Mesendoderm (in vitro differentiated cells): ENCODE measurements around the gene MAPK6.
"Not testable (repeated sequence)": the region's sequence is repeated elsewhere in the genome, so short reads cannot be mapped to it uniquely, and the experiment has no call there.

Experiments
- DNase-seq: peaks from one replicate; pipeline ENCODE4 v3.0.0; 2013
- H2AK5ac ChIP-seq: 2 replicates; pipeline ENCODE4 v1.6.1; 2013; ENCODE audit warnings: low read length, inconsistent platforms
- H2BK120ac ChIP-seq: 2 replicates; pipeline ENCODE4 v1.6.1; 2013; ENCODE audit warnings: low read depth, mild to moderate bottlenecking, low read length, moderate library complexity, mixed read lengths
- H2BK15ac ChIP-seq: replicated peaks from 2 replicates; pipeline ENCODE4 v1.6.1; 2013; ENCODE audit warnings: low read depth, mild to moderate bottlenecking, moderate library complexity
- H2BK5ac ChIP-seq: 2 replicates; pipeline ENCODE4 v1.6.1; 2013; ENCODE audit warnings: low read length, inconsistent platforms
- H3K18ac ChIP-seq: 2 replicates; pipeline ENCODE4 v1.6.1; 2013; ENCODE audit warnings: mild to moderate bottlenecking, low read length, mixed read lengths
- H3K23ac ChIP-seq: one replicate; pipeline ENCODE4 v1.6.1; 2013; ENCODE audit warnings: low read length
- H3K27ac ChIP-seq: 2 replicates; pipeline ENCODE4 v1.5.1; 2013; ENCODE audit warnings: low read depth, mild to moderate bottlenecking, inconsistent platforms, low read length, moderate library complexity
- H3K27me3 ChIP-seq: 2 replicates; pipeline ENCODE4 v1.6.1; 2013; ENCODE audit warnings: low read length, control low read depth, mild to moderate bottlenecking, inconsistent platforms; ENCODE audit not compliant: insufficient read depth, poor library complexity
- H3K36me3 ChIP-seq: 2 replicates; pipeline ENCODE4 v1.6.1; 2013; ENCODE audit warnings: low read length, inconsistent platforms; ENCODE audit not compliant: control insufficient read depth, insufficient read depth
- H3K4ac ChIP-seq: one replicate; pipeline ENCODE4 v1.6.1; 2013; ENCODE audit warnings: low read depth, mild to moderate bottlenecking, low read length, moderate library complexity
- H3K4me1 ChIP-seq: 2 replicates; pipeline ENCODE4 v1.6.1; 2013; ENCODE audit warnings: low read depth, low read length, inconsistent platforms; ENCODE audit not compliant: control insufficient read depth
- H3K4me2 ChIP-seq: 2 replicates; pipeline ENCODE4 v1.6.1; 2013; ENCODE audit warnings: low read length
- H3K4me3 ChIP-seq: 2 replicates; pipeline ENCODE4 v1.5.1; 2013; ENCODE audit warnings: mild to moderate bottlenecking, low read length
- H3K56ac ChIP-seq: one replicate; pipeline ENCODE4 v1.6.1; 2013; ENCODE audit warnings: low read length
- H3K79me1 ChIP-seq: 2 replicates; pipeline ENCODE4 v1.6.1; 2013; ENCODE audit warnings: low read length, inconsistent platforms
- H3K79me2 ChIP-seq: 2 replicates; pipeline ENCODE4 v1.6.1; 2013; ENCODE audit warnings: mild to moderate bottlenecking, low read length; ENCODE audit not compliant: control insufficient read depth, insufficient read depth
- H3K9ac ChIP-seq: 2 replicates; pipeline ENCODE4 v1.6.1; 2013; ENCODE audit warnings: low read length, inconsistent platforms
- H4K5ac ChIP-seq: one replicate; pipeline ENCODE4 v1.6.1; 2013; ENCODE audit warnings: low read length
- H4K8ac ChIP-seq: one replicate; pipeline ENCODE4 v1.6.1; 2013; ENCODE audit warnings: low read depth, mild to moderate bottlenecking, control low read depth, low read length, moderate library complexity
- WGBS: extraction: QIAGEN DNeasy Blood & Tissue Kit; methylation state at CpG from one replicate; pipeline ENCODE4 v1.1.7; 2013; ENCODE audit warnings: low lambda C conversion rate, missing lambda C conversion rate; ENCODE audit not compliant: insufficient coverage; ENCODE audit errors: extremely low coverage; 5-methylcytosine and 5-hydroxymethylcytosine counted together

MAPK6 gene

DNA sequence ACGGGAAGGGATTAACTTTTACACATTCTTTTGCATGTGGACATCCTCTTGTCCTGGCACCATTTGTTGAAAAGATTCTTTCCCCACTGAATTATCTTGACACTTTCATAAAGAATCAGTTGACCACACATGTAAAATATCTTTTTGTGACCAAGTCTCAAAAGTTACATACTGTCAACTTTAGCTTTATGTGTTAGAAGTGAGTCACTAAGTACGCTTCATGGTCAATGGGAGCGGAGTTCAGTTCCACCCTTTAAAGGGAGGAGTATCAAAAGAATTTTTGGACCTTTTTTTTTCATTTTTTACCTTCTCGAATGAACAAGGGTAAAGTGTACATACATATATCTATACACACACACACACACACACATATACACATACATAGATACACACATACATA lies 35.4 kb downstream of the MAPK6 start:
- Histone ChIP-seq H3K56ac (no peak overlapping the region), H3K79me1 (no peaks in the 10 kb centered on the region), H4K5ac (no peak overlapping the region), H2BK5ac (no peak overlapping the region), H3K79me2 (no peaks in the 10 kb centered on the region), H3K4me3 (no peak overlapping the region), H3K4me1 (no peaks in the 10 kb centered on the region), H3K27ac (no peak overlapping the region), H2BK15ac (no peak overlapping the region), H3K4me2 (no peak overlapping the region), H4K8ac (no peak overlapping the region), H2AK5ac (no peak overlapping the region), H3K36me3 (no peaks in the 10 kb centered on the region), H3K4ac (no peak overlapping the region), H2BK120ac (no peak overlapping the region), H3K9ac (no peak overlapping the region), H3K27me3 (no peaks in the 10 kb centered on the region), H3K23ac (no peak overlapping the region), H3K18ac (no peak overlapping the region)
- no peak for DNase-seq
- WGBS, result no CpG with 5 or more reads among the region's 4 CpGs

DNA sequence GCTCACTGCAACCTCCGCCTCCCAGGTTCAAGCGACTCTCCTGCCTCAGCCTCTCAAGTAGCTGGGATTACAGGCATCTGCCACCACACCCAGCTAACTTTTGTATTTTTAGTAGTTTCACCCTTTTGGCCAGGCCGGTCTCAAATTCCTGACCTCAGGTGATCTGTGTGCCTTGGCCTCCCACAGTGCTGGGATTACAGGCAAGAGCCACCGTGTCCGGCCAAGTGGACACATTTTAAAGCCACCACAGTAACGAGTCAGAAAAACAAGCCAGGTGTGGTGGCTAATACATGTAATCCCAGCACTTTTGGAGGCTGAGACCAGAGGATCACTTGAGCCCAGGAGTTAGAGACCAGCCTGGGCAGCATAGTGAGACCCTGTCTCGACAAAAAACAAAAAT lies 35.8 kb downstream of the MAPK6 start:
- H2BK5ac ChIP-seq, result not testable (repeated sequence)

DNA sequence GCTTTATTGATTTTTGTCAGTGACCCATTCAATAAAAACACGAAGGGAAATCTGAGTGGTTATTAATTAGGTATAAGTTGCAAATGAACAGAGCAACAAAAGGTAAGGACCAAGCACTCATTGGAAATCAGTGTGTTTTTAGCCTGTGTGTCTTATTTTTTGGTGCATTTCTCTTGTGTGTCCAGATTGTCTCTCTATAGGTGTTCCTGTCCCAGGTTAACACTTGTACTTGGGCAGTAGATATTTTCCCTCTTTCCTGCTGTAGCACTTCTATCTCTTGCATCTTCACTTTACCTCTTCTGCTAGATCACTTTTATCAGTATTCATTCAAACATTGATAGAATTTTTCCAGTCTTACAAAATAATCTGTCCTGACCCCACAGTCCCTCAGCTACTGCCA lies 37.0 kb downstream of the MAPK6 start:
- Histone ChIP-seq H3K4me2 (no peak overlapping the region), H3K4me3 (no peak overlapping the region), H3K4me1 (no peaks in the 10 kb centered on the region), H2BK120ac (no peak overlapping the region), H3K79me1 (no peaks in the 10 kb centered on the region), H3K23ac (no peak overlapping the region), H4K5ac (no peak overlapping the region), H2BK15ac (no peak overlapping the region), H4K8ac (no peak overlapping the region), H3K18ac (no peak overlapping the region), H2AK5ac (no peak overlapping the region), H3K27ac (no peak overlapping the region), H3K4ac (no peak overlapping the region), H3K27me3 (no peaks in the 10 kb centered on the region), H3K9ac (no peak overlapping the region), H3K79me2 (no peaks in the 10 kb centered on the region), H3K56ac (no peak overlapping the region), H3K36me3 (peaks cover 1% of the 10 kb centered on the region), H2BK5ac (no peak overlapping the region)
- no CpG with 5 or more reads among the region's 1 CpG for WGBS
- no peak for DNase-seq

More for the DNA sequence above, 35.8 kb downstream of the MAPK6 start:
- not testable (repeated sequence) for H2BK120ac ChIP-seq, H3K4ac ChIP-seq, H3K79me1 ChIP-seq, H2BK15ac ChIP-seq, H2AK5ac ChIP-seq, H4K5ac ChIP-seq, H3K27me3 ChIP-seq, H3K4me3 ChIP-seq, H3K79me2 ChIP-seq, H3K36me3 ChIP-seq, DNase-seq, H3K23ac ChIP-seq, H3K18ac ChIP-seq, H3K4me1 ChIP-seq, H4K8ac ChIP-seq, H3K4me2 ChIP-seq, H3K27ac ChIP-seq, H3K9ac ChIP-seq, H3K56ac ChIP-seq
- WGBS, result no CpG with 5 or more reads among the region's 7 CpGs

DNA sequence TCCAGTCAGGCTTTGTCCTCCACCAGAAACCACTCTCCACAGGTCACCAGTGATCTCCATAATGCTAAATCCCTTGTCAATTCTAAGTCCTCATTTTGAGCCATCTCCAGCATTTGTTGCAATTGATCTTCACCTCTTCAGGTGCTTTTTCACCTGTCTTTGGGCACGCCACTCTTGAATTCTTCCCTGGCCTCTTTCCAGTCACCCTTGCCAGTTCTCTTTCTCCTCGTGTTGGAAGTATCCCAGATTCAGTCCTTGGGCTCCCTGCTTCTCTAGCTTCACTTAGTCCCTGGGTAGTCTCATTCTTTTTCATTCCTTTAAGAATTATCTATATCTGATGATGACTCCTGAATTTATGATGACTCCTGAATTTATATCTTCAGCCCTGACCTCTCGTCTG lies 37.5 kb downstream of the MAPK6 start:
- Histone ChIP-seq H2BK120ac (no peak overlapping the region), H3K79me1 (no peaks in the 10 kb centered on the region), H3K4me2 (no peak overlapping the region), H3K9ac (no peak overlapping the region), H3K4me3 (no peak overlapping the region), H4K8ac (no peak overlapping the region), H3K23ac (no peak overlapping the region), H3K18ac (no peak overlapping the region), H3K27me3 (no peaks in the 10 kb centered on the region), H3K56ac (no peak overlapping the region), H3K4me1 (no peaks in the 10 kb centered on the region), H2AK5ac (no peak overlapping the region), H3K79me2 (no peaks in the 10 kb centered on the region), H2BK5ac (no peak overlapping the region), H4K5ac (no peak overlapping the region), H3K4ac (no peak overlapping the region), H2BK15ac (no peak overlapping the region), H3K27ac (no peak overlapping the region), H3K36me3 (peaks cover 1% of the 10 kb centered on the region)
- DNase-seq, result no peak
- no CpG with 5 or more reads among the region's 3 CpGs for WGBS

DNA sequence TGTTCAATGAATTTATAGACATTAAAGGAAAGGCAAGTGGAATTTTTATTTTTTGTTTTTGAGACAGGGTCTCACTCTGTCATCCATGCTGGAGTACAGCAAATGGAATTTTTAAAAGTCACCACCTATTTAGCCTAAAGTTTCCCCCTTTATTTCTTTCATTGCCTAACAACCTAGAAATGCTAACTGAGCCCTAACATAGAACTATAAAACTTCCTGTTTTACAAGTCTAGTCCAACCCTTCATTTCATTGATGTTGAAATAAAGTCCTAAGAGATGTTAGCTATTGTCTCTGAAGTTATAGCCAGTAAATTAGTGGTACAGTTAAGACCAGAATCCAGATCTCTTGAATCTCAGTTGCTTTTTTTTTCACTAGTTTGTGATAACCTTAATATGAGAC lies 39.0 kb downstream of the MAPK6 start:
- H3K9ac ChIP-seq, result no peak overlapping the region

DNA sequence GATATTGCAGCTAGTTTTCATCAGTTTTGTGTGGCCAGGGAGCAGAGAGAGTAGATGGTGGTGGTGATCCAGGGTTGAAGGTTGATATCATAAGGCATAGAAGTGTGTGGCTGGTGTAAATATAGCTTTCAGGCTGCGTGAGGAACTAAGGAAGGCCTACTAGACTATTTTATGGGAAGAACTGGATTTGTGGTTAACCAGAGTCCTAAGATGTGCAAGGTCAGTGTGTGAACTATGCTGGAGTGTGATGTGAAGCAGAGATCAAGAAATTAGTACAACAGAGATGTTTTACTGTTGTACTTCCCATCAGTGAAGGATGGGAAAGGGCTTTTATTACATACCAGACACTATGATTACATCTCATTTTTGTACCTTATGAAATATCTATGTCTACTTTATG lies 41.5 kb downstream of the MAPK6 start:
- no CpG with 5 or more reads among the region's 1 CpG for WGBS
- Histone ChIP-seq H3K27ac (no peak overlapping the region), H2BK15ac (no peak overlapping the region), H3K4me1 (no peaks in the 10 kb centered on the region), H3K23ac (no peak overlapping the region), H3K79me2 (no peaks in the 10 kb centered on the region), H3K18ac (no peak overlapping the region), H3K4ac (no peak overlapping the region), H2BK120ac (no peak overlapping the region), H2BK5ac (no peak overlapping the region), H4K5ac (no peak overlapping the region), H3K36me3 (peaks cover 1% of the 10 kb centered on the region), H3K79me1 (no peaks in the 10 kb centered on the region), H4K8ac (no peak overlapping the region), H3K27me3 (no peaks in the 10 kb centered on the region), H2AK5ac (no peak overlapping the region), H3K56ac (no peak overlapping the region), H3K9ac (no peak overlapping the region), H3K4me2 (no peak overlapping the region), H3K4me3 (no peak overlapping the region)
- no peak for DNase-seq

More for the DNA sequence above, 39.0 kb downstream of the MAPK6 start:
- H2BK15ac ChIP-seq, result no peak overlapping the region
- H3K36me3 ChIP-seq, result peaks cover 1% of the 10 kb centered on the region
- H2AK5ac ChIP-seq, result no peak overlapping the region
- no peak overlapping the region for H2BK120ac ChIP-seq
- H3K23ac ChIP-seq, result no peak overlapping the region
- DNase-seq, result no peak
- no peak overlapping the region for H4K5ac ChIP-seq
- H3K18ac ChIP-seq, result no peak overlapping the region
- H3K4me2 ChIP-seq, result no peak overlapping the region
- no peaks in the 10 kb centered on the region for H3K79me2 ChIP-seq
- H3K56ac ChIP-seq, result no peak overlapping the region
- H3K27ac ChIP-seq, result no peak overlapping the region
- H3K79me1 ChIP-seq, result no peaks in the 10 kb centered on the region
- H3K27me3 ChIP-seq, result no peaks in the 10 kb centered on the region
- no peak overlapping the region for H3K4ac ChIP-seq
- H3K4me1 ChIP-seq, result no peaks in the 10 kb centered on the region
- no peak overlapping the region for H3K4me3 ChIP-seq
- H4K8ac ChIP-seq, result no peak overlapping the region
- H2BK5ac ChIP-seq, result no peak overlapping the region
